ENCODE results near the gene PRKAB2. TPM values are rescaled to one million over a fixed set of nuclear protein-coding genes. Genes with fewer than 3 reads are reported as not detected.

Gene PRKAB2
- total and polyA plus RNA-seq, 9 donors: 7.8 to 19.6 (median 13.4) TPM

- H3K27ac ChIP-seq: no peak overlapping the region
- 82 to 86% (median 85%) methylated on average over 6 of the region's 6 CpGs for WGBS, 3 donors
- H3K9me3 ChIP-seq: no peaks in the 10 kb centered on the region
- no peaks in the 10 kb centered on the region for H3K27me3 ChIP-seq
- peaks cover 4% of the 10 kb centered on the region for H3K4me1 ChIP-seq (ENCODE audit: insufficient read depth)
- no peaks in the 10 kb centered on the region for H3K36me3 ChIP-seq
- H3K4me3 ChIP-seq: peak overlapping the region; percentile 98
- TF ChIP-seq EP300 (IDR thresholded peaks at IDR 0.05) (no peak), POLR2A (IDR thresholded peaks at IDR 0.05) (no peak), CTCF (IDR thresholded peaks at IDR 0.05) (no peak)
- DNase-seq: no peak
- intact Hi-C loops (cut with DNase I): loop anchor here in 2 of 4 donors (5.0 to 10.0 kb wide), 2 partner anchors 72 to 75 kb away; partner anchors contain the start of gene CHD1L (in 2 of the 2)
Observed at GRCh38 chr1:147169840-147170674, 2.2 kb downstream of the PRKAB2 start.

GRCh38 chr1:147169171-147169570, 3.1 kb downstream of the PRKAB2 start:
- Histone ChIP-seq H3K27me3 (no peaks in the 10 kb centered on the region), H3K27ac (no peak overlapping the region), H3K4me3 (no peak overlapping the region), H3K36me3 (no peaks in the 10 kb centered on the region), H3K4me1 (ENCODE audit: insufficient read depth) (peaks cover 4% of the 10 kb centered on the region), H3K9me3 (no peaks in the 10 kb centered on the region)
- DNase-seq: no peak
- TF ChIP-seq CTCF (IDR thresholded peaks at IDR 0.05) (no peak), POLR2A (IDR thresholded peaks at IDR 0.05) (no peak), EP300 (IDR thresholded peaks at IDR 0.05) (no peak)
- WGBS, 3 donors: 68 to 77% (median 71%) methylated on average over 3 of the region's 3 CpGs
- intact Hi-C loops (cut with DNase I): no loop called here

- peak in 2 of 5 donors; percentile 17 for DNase-seq
- H3K27ac ChIP-seq: no peak overlapping the region
Observed at GRCh38 chr1:147168626-147169058, 3.6 kb downstream of the PRKAB2 start.

GRCh38 chr1:147167365-147167764, 4.9 kb downstream of the PRKAB2 start:
- no peak for DNase-seq
- WGBS, 3 donors: 50 to 88% (median 58%) methylated on average over 1 of the region's 1 CpG
- H3K27ac ChIP-seq: no peak overlapping the region
- no peaks in the 10 kb centered on the region for H3K9me3 ChIP-seq
- H3K27me3 ChIP-seq: no peaks in the 10 kb centered on the region
- intact Hi-C loops (cut with DNase I): no loop called here
- peaks cover 4% of the 10 kb centered on the region for H3K4me1 ChIP-seq (ENCODE audit: insufficient read depth)
- no peaks in the 10 kb centered on the region for H3K36me3 ChIP-seq
- TF ChIP-seq EP300 (IDR thresholded peaks at IDR 0.05) (no peak), CTCF (IDR thresholded peaks at IDR 0.05) (no peak), POLR2A (IDR thresholded peaks at IDR 0.05) (no peak)
- no peak overlapping the region for H3K4me3 ChIP-seq

More at GRCh38 chr1:147168626-147169058, 3.6 kb downstream of the PRKAB2 start:
- H3K36me3 ChIP-seq: no peaks in the 10 kb centered on the region
- intact Hi-C loops (cut with DNase I): no loop called here
- no peak overlapping the region for H3K4me3 ChIP-seq
- peaks cover 4% of the 10 kb centered on the region for H3K4me1 ChIP-seq (ENCODE audit: insufficient read depth)
- no peak for TF ChIP-seq EP300 (IDR thresholded peaks at IDR 0.05)
- TF ChIP-seq POLR2A (IDR thresholded peaks at IDR 0.05): no peak
- no peak for TF ChIP-seq CTCF (IDR thresholded peaks at IDR 0.05)
- H3K27me3 ChIP-seq: no peaks in the 10 kb centered on the region
- H3K9me3 ChIP-seq: no peaks in the 10 kb centered on the region
- 65 to 68% (median 67%) methylated on average over 2 of the region's 2 CpGs for WGBS, 3 donors
